ENCODE measurements around the gene CD300C.
"Not testable (repeated sequence)": the region's sequence is repeated elsewhere in the genome, so short reads cannot be mapped to it uniquely, and the experiment has no call there.

Gene CD300C

DNA sequence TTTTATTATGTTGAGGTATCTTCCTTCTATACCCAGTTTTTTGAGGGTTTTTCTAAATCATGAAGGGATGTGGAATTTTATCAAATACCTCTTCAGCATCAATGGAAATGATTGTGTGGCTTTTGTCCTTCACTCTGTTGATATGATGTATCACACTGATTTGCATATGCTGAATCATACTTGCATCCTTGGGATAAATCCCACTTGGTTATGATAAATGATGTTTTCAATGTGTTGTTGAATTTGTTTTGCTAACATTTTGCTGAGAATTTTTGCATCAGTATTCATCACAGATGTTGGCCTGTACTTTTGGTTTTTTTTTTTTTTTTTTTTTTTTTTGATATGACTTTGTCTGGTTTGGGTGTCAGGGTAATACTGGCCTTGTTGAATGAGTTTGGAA is 37.8 kb downstream of the CD300C start:
- DNase-seq = no peak

DNA sequence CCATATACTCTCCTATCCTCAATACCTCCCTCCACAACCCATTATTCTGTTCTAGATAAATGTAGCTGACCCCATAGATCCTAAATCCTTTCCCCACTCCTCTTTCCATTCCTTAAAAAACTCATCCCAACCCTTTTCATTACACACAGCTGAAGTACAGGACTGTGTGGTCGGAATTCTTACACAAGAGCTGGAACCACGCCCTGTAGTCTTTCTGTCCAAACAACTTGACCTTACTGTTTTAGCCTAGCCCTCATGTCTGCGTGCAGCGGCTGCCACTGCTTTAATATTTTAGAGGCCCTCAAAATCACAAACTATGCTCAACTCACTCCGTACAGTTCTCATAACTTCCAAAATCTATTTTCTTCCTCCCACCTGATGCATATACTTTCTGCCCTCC is 42.0 kb downstream of the CD300C start:
- DNase-seq = not testable (repeated sequence)

DNA sequence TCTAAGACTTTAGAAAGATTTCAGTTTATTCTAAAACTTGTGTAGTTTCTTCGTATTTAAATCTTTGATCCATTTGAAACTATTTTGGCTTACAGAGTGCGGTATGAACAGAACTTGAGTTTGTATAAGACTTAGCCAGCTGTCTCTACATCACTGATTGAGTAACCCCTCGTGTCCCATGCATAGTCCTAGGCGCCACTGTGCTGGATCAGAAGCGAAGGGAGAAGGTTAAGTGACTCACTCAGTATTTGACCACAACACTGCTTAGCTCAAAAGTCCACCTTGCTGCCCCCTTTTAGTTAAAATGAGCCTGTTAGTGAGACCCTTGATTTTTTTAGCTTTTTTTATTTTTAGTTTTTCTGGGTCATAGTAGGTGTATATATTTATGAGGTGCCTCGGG is 43.1 kb downstream of the CD300C start:
- no peak for DNase-seq

DNA sequence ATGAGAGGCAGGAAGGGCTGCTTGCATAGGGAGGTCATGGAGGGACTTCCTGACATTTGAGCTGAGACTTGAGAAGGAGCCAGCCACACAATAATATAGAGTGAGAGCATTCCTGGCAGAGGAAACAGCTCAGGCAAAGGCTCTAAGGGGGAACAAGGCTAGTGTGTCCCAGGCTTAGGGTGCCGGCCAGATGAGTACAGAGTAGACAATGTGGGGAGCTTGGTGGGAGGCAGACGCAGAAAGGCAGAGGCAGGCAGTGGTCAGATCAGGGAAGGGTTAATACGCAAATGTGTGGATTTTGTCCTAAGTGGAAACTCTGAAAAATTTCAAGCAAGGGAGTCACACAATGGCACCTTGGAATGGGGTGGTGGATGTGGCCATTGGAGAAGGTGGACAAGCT is 45.9 kb downstream of the CD300C start:
- DNase-seq = no peak

DNA sequence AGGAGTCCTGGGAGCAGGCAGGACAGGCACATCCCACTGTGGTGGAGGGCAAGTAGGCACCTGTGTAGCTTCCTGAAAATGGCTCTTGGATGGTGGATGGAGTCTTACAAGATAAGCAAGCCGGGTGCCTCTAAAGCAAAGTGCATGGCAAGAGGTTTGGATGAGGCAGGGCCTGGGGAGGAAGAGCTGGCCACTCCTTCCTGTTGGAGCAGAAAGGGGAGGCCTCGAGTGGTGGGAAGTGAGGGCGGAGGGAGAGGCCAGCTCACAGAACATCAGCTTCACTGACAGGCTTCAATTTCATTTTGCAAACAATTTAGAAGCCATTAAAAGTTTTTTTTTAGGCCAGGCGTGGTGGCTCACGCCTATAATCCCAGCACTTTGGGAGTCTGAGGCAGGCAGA is 48.4 kb downstream of the CD300C start:
- DNase-seq = no peak

DNA sequence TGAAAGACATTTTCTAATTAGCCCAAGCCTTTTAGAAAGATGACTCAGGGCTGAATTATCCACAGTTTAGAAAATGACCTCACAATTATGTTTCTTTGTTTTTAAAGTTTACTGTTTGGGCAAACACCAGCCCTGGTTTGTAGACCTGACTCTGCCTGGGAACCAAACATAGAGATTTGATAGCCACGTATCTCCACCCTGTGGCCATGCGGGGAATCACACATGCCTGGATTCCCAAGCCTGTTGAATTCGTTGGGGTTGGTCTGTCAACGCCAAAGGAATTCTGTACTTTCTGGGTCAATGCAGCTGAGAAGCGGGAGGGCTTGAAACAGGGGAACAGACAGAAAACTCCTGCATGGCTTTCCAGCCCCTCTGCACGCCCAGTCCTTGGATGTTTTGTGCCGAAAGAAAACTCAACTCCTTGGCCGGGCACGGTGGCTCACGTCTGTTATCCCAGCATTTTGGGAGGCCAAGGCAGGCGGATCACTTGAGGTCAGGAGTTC is 52.5 kb downstream of the CD300C start:
- peak; percentile 67 to 89 for DNase-seq

DNA sequence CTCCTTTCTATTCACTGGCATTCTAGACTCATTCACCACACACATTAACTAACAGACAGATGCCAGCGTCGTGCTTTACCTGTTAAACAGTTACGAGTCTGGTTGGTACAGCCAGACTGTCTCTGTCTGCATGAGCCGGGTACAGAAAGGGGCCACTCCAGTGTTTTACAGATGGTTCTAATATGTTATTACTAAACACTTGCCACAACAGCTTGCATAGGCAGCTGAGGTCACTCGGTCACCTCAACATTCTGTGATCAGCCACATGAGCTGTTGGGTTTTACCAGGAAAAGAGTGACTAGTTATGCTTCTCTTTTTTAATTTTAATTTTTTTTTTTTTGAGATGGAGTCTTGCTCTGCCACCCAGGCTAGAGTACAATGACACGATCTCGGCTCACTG is 54.3 kb downstream of the CD300C start:
- DNase-seq = no peak

All from Kasumi-1 (cell line).